Forelimb muscle (tissue), 1 donor: Measurements from ENCODE around the gene ENTREP3. TPM values are rescaled to one million over a fixed set of nuclear protein-coding genes. Genes with fewer than 3 reads are reported as not detected.
"Not testable (repeated sequence)": the region's sequence is repeated elsewhere in the genome, so short reads cannot be mapped to it uniquely, and the experiment has no call there.

ENCODE experiments used
- DNase-seq: peaks from one replicate; pipeline ENCODE4 v3.0.0-alpha.2; 2013; ENCODE audit warnings: low read depth
- polyA plus RNA-seq: library from polyadenylated mRNA; unstranded; fragments of 120-200 nt; gene quantifications from one replicate; pipeline ENCODE4 v1.2.1, GENCODE V29; 2013; ENCODE audit not compliant: insufficient read length

Gene ENTREP3, protein sequence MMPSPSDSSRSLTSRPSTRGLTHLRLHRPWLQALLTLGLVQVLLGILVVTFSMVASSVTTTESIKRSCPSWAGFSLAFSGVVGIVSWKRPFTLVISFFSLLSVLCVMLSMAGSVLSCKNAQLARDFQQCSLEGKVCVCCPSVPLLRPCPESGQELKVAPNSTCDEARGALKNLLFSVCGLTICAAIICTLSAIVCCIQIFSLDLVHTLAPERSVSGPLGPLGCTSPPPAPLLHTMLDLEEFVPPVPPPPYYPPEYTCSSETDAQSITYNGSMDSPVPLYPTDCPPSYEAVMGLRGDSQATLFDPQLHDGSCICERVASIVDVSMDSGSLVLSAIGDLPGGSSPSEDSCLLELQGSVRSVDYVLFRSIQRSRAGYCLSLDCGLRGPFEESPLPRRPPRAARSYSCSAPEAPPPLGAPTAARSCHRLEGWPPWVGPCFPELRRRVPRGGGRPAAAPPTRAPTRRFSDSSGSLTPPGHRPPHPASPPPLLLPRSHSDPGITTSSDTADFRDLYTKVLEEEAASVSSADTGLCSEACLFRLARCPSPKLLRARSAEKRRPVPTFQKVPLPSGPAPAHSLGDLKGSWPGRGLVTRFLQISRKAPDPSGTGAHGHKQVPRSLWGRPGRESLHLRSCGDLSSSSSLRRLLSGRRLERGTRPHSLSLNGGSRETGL
- polyA plus RNA-seq = 16.3 TPM

DNA sequence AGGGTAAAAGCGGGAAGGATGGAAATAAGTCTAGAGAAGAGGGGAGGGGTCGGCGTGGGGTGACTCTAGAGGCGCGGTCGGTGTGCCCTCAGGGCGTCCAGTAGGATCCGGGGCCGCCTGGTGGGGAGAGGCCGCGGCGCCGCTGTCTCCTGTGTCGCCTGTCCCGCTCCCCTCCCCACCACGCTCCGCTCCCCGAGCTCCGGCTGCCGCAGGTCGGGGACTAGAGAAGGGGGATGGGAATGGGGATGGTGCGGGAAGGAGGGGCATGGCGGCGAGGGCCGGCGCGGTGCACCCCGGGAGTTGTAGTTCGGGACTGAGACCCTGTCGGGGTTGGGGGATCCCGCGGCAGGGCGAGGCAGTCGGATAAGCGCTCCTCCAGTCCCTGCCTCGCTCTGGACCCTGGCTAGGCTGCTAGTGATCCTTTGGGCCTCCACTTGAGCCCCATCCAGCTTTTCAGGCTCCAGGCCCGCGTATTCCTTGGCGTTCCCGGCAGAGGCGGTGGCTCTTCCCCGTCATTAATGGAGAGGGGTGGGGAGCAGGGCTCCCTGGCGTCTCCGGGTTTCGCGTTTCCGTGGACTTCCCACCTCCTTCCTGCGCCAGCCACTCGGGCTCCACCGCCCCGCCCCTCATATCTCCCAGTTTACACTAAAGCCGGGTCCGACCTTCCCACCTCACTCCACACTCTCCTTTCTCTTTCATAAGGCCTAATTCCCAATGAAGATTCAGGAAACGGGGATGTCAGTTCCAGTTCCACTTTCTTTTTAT lies at the start of gene ENTREP3:
Gene ENTREP3 (minus strand): TSS at position 241 of the 765 bp plus-strand sequence. CDS start 606 bp downstream, outside the sequence.
- DNase-seq = peak; percentile 67

DNA sequence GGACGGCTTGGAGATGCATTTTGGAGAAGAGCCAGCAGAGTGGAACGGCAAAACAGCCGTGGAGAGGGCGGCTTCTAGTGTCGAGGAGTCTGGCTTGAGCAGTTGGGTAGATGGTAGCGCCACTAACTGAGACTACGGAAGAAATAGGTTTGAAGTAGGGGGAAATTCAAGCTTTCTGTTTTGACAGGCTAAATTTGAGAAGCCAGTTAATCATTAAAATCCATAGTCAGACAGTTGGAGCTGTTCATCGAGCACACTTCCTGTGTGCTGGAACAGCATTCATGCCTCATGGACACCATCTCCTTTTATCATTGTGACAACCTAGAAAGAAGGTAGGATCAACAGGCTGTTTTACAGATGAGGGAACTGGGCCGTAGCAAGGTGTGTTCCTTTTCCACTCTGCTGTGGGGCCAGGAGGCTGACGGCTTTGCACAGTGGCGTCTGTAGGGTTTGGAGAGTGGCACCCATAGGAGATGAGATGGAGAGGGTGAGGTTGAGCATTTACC lies 49.3 kb upstream of the ENTREP3 start:
- no peak for DNase-seq

DNA sequence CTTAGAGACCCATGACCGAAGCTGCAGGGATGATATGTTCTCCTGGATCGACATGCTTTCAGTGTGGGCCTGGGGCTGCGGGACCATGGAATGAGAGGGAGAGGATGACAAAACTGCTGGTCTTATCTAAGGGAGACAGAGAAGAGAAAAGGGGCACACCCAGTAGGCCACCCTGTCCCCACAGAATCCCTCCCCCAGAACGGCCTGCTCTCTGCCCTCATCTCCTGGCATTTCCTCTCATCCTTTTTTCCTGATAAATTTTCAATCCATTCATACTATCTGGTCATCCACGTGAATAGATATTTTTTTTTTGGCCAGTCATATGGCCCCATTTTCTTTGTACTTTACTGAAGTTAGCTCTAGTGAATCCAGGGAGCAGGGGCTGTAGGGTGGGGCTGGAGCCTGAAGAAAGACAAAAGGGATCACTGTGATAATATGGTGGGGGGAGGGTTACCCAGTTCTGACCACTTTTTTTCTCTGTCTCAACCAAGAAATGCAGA lies 46.1 kb upstream of the ENTREP3 start, which contains the start of gene PKLR:
Gene PKLR (minus strand): TSS at position 97 of the 500 bp plus-strand sequence. CDS start 43 bp downstream, at position 54.
- DNase-seq = no peak

DNA sequence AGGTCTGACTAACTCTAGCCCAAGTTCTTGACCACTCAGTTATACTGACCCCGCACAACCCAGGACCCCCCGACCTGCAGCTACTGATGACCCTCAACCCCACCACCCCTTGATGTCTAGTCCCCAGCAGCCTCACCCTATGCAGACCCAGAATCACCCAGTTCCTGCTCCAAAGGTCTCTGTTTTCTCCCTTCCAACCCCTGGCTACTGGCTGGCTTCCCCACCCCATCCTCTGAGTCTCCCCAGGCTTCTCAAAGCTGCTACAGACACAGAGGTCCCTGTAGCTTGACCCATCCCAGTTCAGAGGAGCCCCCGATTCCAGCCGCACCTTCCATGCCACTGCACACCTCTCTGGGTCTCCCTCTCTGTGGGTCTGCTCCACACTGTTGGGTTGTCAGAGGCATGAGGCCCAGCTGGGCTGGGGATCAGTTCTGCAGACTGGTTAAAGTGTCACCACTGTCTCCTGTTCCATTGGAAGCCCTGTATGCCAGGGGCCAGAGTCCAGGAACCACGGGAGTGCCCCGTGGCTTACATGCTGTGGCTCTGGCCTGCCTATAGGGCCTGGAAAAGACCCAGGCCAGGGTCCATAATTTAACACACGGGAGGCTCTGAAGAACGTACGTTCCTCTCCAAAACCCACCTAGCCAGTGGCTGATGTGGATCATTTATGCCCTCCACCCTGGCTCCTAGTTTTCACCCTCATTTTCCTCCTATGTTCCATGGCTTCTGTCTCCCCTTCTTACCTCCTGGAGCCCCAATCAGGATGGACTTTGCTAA lies 45.5 kb upstream of the ENTREP3 start:
- DNase-seq = no peak

DNA sequence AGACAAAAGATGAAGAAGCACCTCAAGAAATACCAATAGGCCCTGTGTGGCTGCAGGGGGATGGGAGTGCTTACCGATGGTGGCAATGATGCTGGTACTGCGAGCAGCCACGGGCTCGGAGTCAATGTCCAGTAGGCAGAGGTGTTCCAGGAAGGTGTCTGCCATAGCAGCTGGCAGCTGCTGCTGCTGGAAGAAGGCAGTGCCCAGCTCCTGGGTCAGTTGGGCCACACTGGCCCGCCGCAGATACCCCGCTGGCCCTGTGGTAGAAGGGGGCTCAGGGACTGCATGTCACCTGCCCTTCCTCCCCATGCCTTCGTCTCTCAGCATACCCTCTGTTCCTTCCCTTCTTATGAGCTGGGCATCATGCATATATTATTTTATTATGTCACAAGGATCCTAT lies 44.7 kb upstream of the ENTREP3 start:
- DNase-seq = no peak

DNA sequence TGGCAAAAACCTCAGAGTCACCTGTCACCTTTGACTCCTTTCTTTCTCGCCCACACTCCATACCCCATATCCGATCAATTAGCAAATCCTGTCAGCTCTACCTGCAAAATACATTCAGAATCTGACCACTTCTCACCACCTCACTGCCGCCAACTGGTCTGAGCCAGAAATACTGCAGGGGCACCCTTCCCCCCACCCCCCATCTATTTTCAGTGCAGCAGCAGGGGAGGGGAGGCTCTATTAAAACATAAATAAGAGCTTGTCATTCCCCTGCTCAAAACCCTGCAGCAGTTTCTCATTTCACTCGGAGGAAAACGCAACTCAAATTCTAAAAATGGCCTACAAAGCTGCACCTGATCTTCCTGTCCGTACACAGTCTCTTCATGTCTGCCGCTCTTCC lies 42.1 kb upstream of the ENTREP3 start:
- no peak for DNase-seq

DNA sequence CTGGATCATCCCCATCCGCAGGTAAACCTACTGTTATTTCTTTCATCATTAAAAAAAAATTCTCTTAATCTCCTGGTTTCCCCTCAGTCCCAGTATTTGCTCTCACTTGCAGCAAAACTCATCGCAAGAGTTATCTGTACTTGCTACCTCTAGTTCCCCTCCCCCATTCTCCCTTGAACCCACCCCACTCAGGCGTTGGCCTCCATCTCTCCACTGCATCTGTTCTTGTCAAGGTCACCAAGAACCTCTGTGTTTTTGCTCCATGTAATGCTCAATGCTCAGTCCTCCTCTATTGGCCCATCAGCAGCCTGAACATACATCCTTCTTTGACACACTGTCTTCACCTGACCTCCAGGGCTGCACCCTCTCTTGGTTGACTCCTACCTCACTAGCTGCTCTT lies 41.4 kb upstream of the ENTREP3 start:
- no peak for DNase-seq

GRCh38 chr1:155295942-155296267 lies 40.6 kb upstream of the ENTREP3 start:
- no peak for DNase-seq

- no peak for DNase-seq
These were observed 40.1 kb upstream of the ENTREP3 start for GRCh38 chr1:155295183-155295941.

GRCh38 chr1:155294520-155295182 lies 39.4 kb upstream of the ENTREP3 start:
- DNase-seq = no peak

DNA sequence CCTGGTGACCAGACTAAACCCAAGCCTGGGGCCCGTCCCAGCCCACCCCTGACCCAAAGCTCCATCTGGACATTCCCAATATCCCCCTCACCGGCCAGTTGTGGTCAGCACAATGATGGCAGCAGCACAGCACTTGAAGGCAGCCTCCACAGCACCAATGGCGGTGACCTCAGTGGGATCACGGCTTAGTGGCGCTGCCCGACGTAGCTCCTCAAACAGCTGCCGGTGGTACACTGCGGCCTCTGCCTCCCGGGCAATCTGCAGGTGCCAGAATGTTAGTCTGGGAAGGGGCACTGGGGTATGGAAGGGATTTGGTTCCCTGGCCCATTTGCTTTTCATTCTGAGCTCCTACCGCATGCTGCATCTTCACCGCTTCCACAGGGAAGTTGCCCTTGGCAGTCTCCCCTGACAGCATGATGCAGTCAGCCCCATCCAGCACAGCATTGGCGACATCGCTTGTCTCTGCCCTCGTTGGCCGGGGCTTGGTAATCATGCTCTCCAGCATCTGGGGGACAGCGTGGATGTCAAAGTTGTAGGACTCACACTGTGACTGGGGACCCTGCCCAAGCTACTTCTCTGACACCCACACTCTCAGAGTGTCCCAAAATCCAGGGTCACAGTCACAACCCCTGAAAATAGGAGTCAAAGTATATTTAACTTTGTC lies 37.9 kb upstream of the ENTREP3 start:
- DNase-seq = no peak

- DNase-seq = not testable (repeated sequence)
These were observed 35.7 kb upstream of the ENTREP3 start for GRCh38 chr1:155291006-155291405.

DNA sequence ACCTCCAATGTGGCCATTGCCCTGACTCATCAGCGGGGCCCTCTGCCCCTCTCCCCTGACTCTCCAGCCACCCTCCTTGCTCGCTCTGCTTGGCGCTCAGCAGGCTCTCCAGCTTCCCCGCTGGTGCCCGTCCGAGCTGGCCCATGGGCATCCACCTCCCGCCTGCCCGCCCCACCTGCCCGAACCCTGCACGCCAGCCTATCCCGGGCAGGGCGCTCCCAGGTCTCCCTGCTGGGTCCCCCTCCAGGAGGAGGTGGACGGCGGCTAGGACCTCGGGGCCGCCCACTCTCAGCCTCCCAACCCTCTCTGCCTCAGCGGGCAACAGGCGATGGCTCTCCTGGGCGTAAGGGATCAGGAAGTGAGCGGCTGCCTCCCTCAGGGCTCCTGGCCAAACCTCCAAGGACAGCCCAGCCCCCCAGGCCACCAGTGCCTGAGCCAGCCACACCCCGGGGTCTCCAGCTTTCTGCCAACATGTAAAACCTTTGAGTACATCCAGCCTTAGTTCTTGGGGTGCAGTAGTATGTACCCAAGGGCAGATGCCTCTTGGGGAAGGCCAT lies 32.8 kb upstream of the ENTREP3 start:
- DNase-seq = no peak

DNA sequence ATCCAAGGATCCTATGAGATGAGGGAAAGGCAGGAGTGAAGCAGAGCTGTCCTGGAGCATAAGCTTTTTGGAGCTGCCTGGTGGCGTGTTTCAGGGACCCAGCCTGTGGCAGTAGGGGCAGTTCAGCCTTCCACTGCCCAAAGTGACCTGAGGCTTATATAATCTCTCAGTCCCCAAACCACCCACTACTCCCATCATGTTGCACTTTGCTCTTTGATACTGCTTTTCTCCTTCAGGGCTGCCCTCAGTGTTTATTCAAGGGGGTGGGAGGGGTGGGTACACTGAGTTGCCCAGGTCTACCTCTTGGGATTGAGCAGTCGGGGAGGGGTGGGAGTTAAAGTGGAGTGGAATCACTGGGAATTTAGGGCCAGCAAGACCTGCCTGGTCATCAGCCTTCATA lies 31.3 kb upstream of the ENTREP3 start:
- no peak for DNase-seq

DNA sequence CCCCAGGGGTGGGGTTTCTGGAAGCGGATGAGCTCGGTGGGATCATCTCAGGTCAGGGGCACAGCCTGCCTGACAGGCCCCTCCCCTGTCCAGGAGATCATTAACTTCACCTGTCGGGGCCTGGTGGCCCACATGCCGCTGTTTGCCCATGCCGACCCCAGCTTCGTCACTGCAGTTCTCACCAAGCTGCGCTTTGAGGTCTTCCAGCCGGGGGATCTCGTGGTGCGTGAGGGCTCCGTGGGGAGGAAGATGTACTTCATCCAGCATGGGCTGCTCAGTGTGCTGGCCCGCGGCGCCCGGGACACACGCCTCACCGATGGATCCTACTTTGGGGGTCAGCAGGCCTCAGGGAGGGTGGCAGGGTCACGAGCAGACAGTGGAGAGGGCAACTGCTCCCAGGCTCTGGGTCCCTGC lies 30.4 kb upstream of the ENTREP3 start:
- DNase-seq = no peak

GRCh38 chr1:155285063-155285462 lies 29.8 kb upstream of the ENTREP3 start:
- DNase-seq = no peak

DNA sequence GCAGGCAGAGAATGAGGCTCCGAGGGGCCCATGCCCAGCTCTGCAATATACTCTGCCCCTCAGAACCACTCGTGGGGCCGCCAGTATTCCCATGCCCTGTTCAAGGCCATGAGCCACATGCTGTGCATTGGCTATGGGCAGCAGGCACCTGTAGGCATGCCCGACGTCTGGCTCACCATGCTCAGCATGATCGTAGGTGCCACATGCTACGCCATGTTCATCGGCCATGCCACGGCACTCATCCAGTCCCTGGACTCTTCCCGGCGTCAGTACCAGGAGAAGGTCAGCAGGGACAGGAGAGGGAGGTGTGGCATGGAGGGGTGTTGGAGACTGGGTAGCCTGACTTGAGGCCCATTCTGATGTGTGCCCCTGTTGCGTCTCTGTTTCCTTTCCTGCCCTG lies 29.2 kb upstream of the ENTREP3 start:
- DNase-seq = no peak

GRCh38 chr1:155282488-155283091 lies 27.3 kb upstream of the ENTREP3 start:
- no peak for DNase-seq

GRCh38 chr1:155279268-155279667 lies 24.0 kb upstream of the ENTREP3 start:
- no peak for DNase-seq
